B cell (primary cell): ENCODE measurements around the gene CDS1. TPM values are rescaled to one million over a fixed set of nuclear protein-coding genes. Genes with fewer than 3 reads are reported as not detected.
A peak's percentile ranks its signal among the peaks of the same experiment; 100 is the strongest.

ENCODE experiments used
- ATAC-seq: fragments of 200-7000 bp; cut with Tn5 transposase; one replicate; pipeline ENCODE4 v1.10.0; 2021; ENCODE audit warnings: low read depth, mild to moderate bottlenecking, moderate number of reproducible peaks, moderate library complexity
- CTCF ChIA-PET: fragments of 350-600 bp; sonication (Branson Sonifier 250); formaldehyde crosslinking; loops from one replicate; lab custom pipeline; 2021; ENCODE audit warnings: antibody characterized with exemption, inconsistent platforms; lab: Charles Lee
- POLR2A ChIA-PET: fragments of 350-600 bp; sonication (Branson Sonifier 250); formaldehyde crosslinking; loops from one replicate; lab custom pipeline; 2021; ENCODE audit warnings: antibody characterized with exemption; lab: Charles Lee
- DNase-seq: peaks from one replicate; pipeline ENCODE4 v3.0.0; 2013
- H2AFZ ChIP-seq: 2 replicates; pipeline ENCODE4 v1.6.1; 2012; ENCODE audit warnings: mild to moderate bottlenecking, low read depth, low read length; ENCODE audit not compliant: insufficient read depth, poor library complexity, severe bottlenecking
- H3K27ac ChIP-seq, 2 donors: 1 replicate in 1 of 2; 2 replicates in 1 of 2; pipeline ENCODE4 v1.5.1; 2012 to 2013; ENCODE audit warnings: low read length in 2 of 2, mild to moderate bottlenecking in 2 of 2, moderate library complexity in 1 of 2
- H3K27me3 ChIP-seq, 4 experiments: fragments of 200-600 bp in 1 of 4; sonication (generic) in 1 of 4; replicated peaks in 1 of 4; 1 replicate in 2 of 4; 2 replicates in 2 of 4; pipeline versions ENCODE4 v1.6.1 to v1.7.0; 2013 to 2016; ENCODE audit warnings: low read length in 3 of 4, mild to moderate bottlenecking in 2 of 4, mixed read lengths in 1 of 4, moderate library complexity in 1 of 4; ENCODE audit not compliant: insufficient read depth in 4 of 4, control insufficient read depth in 3 of 4; ENCODE audit errors: control extremely low read depth in 1 of 4
- H3K36me3 ChIP-seq, 2 experiments: replicated peaks in 1 of 2; 1 replicate in 1 of 2; 2 replicates in 1 of 2; pipeline versions ENCODE4 v1.6.1 to v1.7.1; 2013; ENCODE audit warnings: low read length in 1 of 2; ENCODE audit not compliant: insufficient read depth in 2 of 2, control insufficient read depth in 1 of 2; ENCODE audit errors: control extremely low read depth in 1 of 2, extremely low read depth in 1 of 2
- H3K4me1 ChIP-seq, 2 donors: fragments of 200-600 bp in 1 of 2; sonication (generic) in 1 of 2; 1 replicate in 1 of 2; 2 replicates in 1 of 2; pipeline versions ENCODE4 v1.5.1 to v1.6.1; 2013 to 2017; ENCODE audit warnings: low read length in 2 of 2; ENCODE audit not compliant: control insufficient read depth in 2 of 2, insufficient read depth in 2 of 2
- H3K4me2 ChIP-seq: replicated peaks from 2 replicates; pipeline ENCODE3; 2012; ENCODE audit warnings: mild to moderate bottlenecking, low read depth, low read length; ENCODE audit not compliant: poor library complexity, severe bottlenecking
- H3K4me3 ChIP-seq, 5 experiments: fragments of 200-600 bp in 1 of 5; sonication (generic) in 1 of 5; 1 replicate in 3 of 5; 2 replicates in 2 of 5; pipeline versions ENCODE4 v1.5.1 to v1.7.0; 2011 to 2016; ENCODE audit warnings: low read length in 4 of 5, mild to moderate bottlenecking in 4 of 5, low read depth in 2 of 5, control low read depth in 1 of 5, moderate library complexity in 1 of 5; ENCODE audit not compliant: insufficient read depth in 1 of 5; ENCODE audit errors: control extremely low read depth in 1 of 5, extremely low read depth in 1 of 5
- H3K79me2 ChIP-seq: fragments of 200-600 bp; sonication (generic); one replicate; pipeline ENCODE4 v1.6.0; 2016; ENCODE audit warnings: low read length; ENCODE audit not compliant: control insufficient read depth, insufficient read depth
- H3K9ac ChIP-seq: fragments of 200-600 bp; sonication (generic); 2 replicates; pipeline ENCODE4 v1.6.1; 2017; ENCODE audit warnings: mild to moderate bottlenecking, low read length, moderate library complexity
- H3K9me3 ChIP-seq, 3 donors: one replicate each; pipeline versions ENCODE4 v1.6.1 to v1.7.1; 2013; ENCODE audit warnings: low read length in 2 of 3; ENCODE audit not compliant: control insufficient read depth in 2 of 3, insufficient read depth in 1 of 3; ENCODE audit errors: control extremely low read depth in 1 of 3
- H4K20me1 ChIP-seq: 2 replicates; pipeline ENCODE4 v1.6.0; 2012; ENCODE audit warnings: mild to moderate bottlenecking, low read length; ENCODE audit not compliant: insufficient read depth, control insufficient read depth, poor library complexity, severe bottlenecking
- H3K27ac Mint-ChIP-seq: one replicate; pipeline ENCODE4 v1.8.0; 2021; ENCODE audit warnings: mixed read lengths
- H3K27me3 Mint-ChIP-seq: one replicate; pipeline ENCODE4 v1.8.0; 2021; ENCODE audit warnings: mixed read lengths
- H3K4me1 Mint-ChIP-seq: one replicate; pipeline ENCODE4 v1.8.0; 2021; ENCODE audit warnings: mixed read lengths
- H3K4me3 Mint-ChIP-seq: one replicate; pipeline ENCODE4 v1.8.0; 2021; ENCODE audit warnings: mixed read lengths
- H3K9me3 Mint-ChIP-seq: one replicate; pipeline ENCODE4 v1.8.0; 2022; ENCODE audit warnings: mixed read lengths; ENCODE audit not compliant: insufficient read depth
- EZH2 ChIP-seq: IDR thresholded peaks from 2 replicates; pipeline ENCODE4 v1.6.1; 2012; ENCODE audit warnings: borderline replicate concordance, low read depth, mild to moderate bottlenecking, moderate library complexity, low read length; ENCODE audit not compliant: insufficient read depth, poor library complexity, severe bottlenecking
- WGBS: methylation state at CpG from one replicate; pipeline ENCODE4 v1.1.5; 2013; ENCODE audit warnings: missing lambda C conversion rate; ENCODE audit not compliant: insufficient coverage; 5-methylcytosine and 5-hydroxymethylcytosine counted together
- intact Hi-C: fragments of 100-400 bp; cut with micrococcal nuclease; formaldehyde crosslinking; loops from one replicate; pipeline ENCODE4 v1.10.0; 2022
- polyA plus RNA-seq: library from polyadenylated mRNA; depleted of rRNA; stranded (reverse); fragments of >200 nt; gene quantifications from 2 replicates; pipeline ENCODE4 v1.2.3, GENCODE V29; 2012
- total RNA-seq, 2 donors: library from RNA; stranded (reverse); fragments of 120-200 nt in 1 of 2; gene quantifications; 1 replicate in 1 of 2; 2 replicates in 1 of 2; pipeline versions ENCODE4 v1.2.3 to v1.2.4, GENCODE V29; 2013 to 2022
- TF ChIP-seq, protein P1 (sequence below): fragments of 200-600 bp; IDR thresholded peaks from one replicate; pipeline ENCODE4 v1.8.0; 2022; ENCODE audit warnings: antibody characterized with exemption, mild to moderate bottlenecking

Gene CDS1
- total and polyA plus RNA-seq, 2 donors (not counting 1 experiment from before 2014, with no cell fraction given), result 0.03 to 0.15 TPM

DNA sequence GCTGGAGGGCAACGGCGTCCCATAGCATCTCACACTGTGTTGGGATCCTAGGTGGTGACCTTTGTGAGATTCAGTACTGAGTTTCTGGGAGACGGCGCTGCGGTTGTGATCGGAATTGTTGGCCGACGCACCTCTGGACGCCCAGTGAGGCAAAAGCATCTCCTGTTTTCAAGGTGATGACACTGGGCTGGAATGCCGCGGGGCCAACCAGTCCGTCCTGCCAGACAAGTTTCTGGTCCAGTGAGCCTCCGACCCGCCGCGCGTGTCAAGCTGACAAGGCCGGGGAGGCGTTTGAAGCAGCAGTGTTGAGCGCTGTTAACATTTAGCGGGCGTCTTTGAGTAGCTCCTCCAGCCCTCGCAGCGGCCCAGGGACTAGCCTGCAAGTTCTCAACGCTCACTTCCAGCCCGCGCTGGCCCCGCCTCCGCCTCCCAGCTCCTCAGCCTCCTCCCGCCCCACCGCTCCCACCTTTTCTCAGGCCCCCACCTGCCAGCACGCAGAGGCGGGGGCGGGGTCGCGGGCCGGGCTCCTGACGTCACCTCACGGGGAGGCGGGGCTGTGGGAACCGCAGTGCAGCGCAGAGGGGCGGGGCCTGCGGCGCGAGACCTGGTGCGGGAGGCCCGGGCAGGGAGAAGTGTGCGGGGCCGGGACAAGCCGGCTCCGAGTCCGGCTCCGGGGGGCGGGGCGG, 482 bp upstream of the CDS1 start:
- H3K27me3 ChIP-seq, result peaks cover 0 to 48% (median 35%) of the 10 kb centered on the region in 4 experiments
- Mint-ChIP-seq H3K9me3 (no peaks in the 10 kb centered on the region), H3K4me3 (peak overlapping the region; percentile 82), H3K27me3 (peaks cover 65% of the 10 kb centered on the region), H3K27ac (peak overlapping the region; percentile 38), H3K4me1 (peaks cover 18% of the 10 kb centered on the region)
- H3K4me1 ChIP-seq, result peaks cover 15 to 19% of the 10 kb centered on the region in 2 donors
- CTCF ChIA-PET, result no interaction called here
- H2AFZ ChIP-seq, result peak overlapping the region; percentile 90
- WGBS, result 2% methylated on average over 56 of the region's 56 CpGs
- intact Hi-C loops, result loop anchor here (10.0 kb wide), 1 partner anchor 88 kb away; the partner anchor contains the start of gene NKX6-1
- no peak overlapping the region for H3K27ac ChIP-seq
- no peaks in the 10 kb centered on the region for H3K79me2 ChIP-seq
- H3K9ac ChIP-seq, result peak overlapping the region; percentile 65
- DNase-seq (peak; percentile 85), ATAC-seq (peak; percentile 86)
- TF ChIP-seq, protein P1, sequence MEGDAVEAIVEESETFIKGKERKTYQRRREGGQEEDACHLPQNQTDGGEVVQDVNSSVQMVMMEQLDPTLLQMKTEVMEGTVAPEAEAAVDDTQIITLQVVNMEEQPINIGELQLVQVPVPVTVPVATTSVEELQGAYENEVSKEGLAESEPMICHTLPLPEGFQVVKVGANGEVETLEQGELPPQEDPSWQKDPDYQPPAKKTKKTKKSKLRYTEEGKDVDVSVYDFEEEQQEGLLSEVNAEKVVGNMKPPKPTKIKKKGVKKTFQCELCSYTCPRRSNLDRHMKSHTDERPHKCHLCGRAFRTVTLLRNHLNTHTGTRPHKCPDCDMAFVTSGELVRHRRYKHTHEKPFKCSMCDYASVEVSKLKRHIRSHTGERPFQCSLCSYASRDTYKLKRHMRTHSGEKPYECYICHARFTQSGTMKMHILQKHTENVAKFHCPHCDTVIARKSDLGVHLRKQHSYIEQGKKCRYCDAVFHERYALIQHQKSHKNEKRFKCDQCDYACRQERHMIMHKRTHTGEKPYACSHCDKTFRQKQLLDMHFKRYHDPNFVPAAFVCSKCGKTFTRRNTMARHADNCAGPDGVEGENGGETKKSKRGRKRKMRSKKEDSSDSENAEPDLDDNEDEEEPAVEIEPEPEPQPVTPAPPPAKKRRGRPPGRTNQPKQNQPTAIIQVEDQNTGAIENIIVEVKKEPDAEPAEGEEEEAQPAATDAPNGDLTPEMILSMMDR, result no peak
- TF ChIP-seq EZH2, result no peak
- no peaks in the 10 kb centered on the region for H4K20me1 ChIP-seq
- peaks cover 0 to 7% (median 0%) of the 10 kb centered on the region in 3 donors for H3K9me3 ChIP-seq
- H3K4me3 ChIP-seq, result peak overlapping the region in 4 of 5 experiments; percentile 40 to 66 (median 60)
- POLR2A ChIA-PET, result no interaction called here
- H3K36me3 ChIP-seq, result no peaks in the 10 kb centered on the region
- peak overlapping the region; percentile 97 for H3K4me2 ChIP-seq

DNA sequence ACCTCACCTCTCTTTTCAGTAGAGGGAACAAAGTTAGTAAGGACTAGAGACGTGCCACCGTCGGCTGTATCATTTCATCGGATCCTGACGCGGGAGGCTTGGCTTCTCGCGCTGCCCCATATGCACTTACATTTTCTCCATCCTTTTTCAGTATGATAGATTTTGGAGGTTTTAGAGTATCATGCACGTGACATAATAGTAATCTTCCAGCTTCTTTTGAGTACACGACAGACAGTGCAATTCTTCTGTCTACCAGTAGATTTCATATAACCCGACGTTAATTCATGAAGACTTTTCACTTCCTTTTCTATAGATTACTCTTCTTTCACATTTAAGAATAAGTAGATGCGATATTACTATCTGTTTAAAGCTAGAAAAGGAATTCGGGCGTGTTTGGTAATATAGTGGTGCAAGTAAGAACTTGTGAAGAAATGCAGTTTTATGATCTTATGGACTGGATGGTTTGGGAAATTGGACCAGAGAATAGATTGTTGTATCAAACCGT, 1.0 kb downstream of the CDS1 start:
- Histone ChIP-seq H3K9ac (peak overlapping the region; percentile 65), H3K36me3 (no peaks in the 10 kb centered on the region), H3K27me3 (peaks cover 0 to 48% (median 35%) of the 10 kb centered on the region in 4 experiments), H3K9me3 (peaks cover 0 to 7% (median 0%) of the 10 kb centered on the region in 3 donors), H2AFZ (peak overlapping the region; percentile 90), H3K79me2 (no peaks in the 10 kb centered on the region), H3K27ac (no peak overlapping the region), H3K4me2 (peak overlapping the region; percentile 97), H3K4me3 (peak overlapping the region in 4 of 5 experiments; percentile 40 to 66 (median 60)), H4K20me1 (no peaks in the 10 kb centered on the region), H3K4me1 (peaks cover 15 to 19% of the 10 kb centered on the region in 2 donors)
- H3K9me3 Mint-ChIP-seq, result no peaks in the 10 kb centered on the region
- TF ChIP-seq, protein P1, result peak; percentile 23
- no peak for TF ChIP-seq EZH2
- H3K4me1 Mint-ChIP-seq, result peaks cover 18% of the 10 kb centered on the region
- DNase-seq (peak; percentile 46), ATAC-seq (no peak)
- ChIA-PET POLR2A (no interaction called here), CTCF (no interaction called here)
- peak overlapping the region; percentile 80 for H3K4me3 Mint-ChIP-seq
- intact Hi-C loops, result loop anchor here (10.0 kb wide), 1 partner anchor 89 kb away; the partner anchor contains the start of gene NKX6-1
- H3K27ac Mint-ChIP-seq, result no peak overlapping the region
- WGBS, result no CpG with 5 or more reads among the region's 16 CpGs
- peaks cover 57% of the 10 kb centered on the region for H3K27me3 Mint-ChIP-seq
